ENCODE measurements around the gene RBM38. TPM values are rescaled to one million over a fixed set of nuclear protein-coding genes. Genes with fewer than 3 reads are reported as not detected.

RBM38 gene
- total and polyA plus RNA-seq, 9 of the 15 experiments (the other 6 are each of a cell fraction or from before 2014, with no cell fraction given) = 0.28 to 82.4 (median 33.2) TPM

- peak; percentile 93 for TF ChIP-seq TEAD4 (IDR thresholded peaks at IDR 0.05; ENCODE audit: low read length)
- TF ChIP-seq TEAD4 (CRISPR knock-in tag; IDR thresholded peaks at IDR 0.05; ENCODE audit: borderline replicate concordance) = no peak
- no peak for TF ChIP-seq PREB (CRISPR knock-in tag; IDR thresholded peaks at IDR 0.05)
- TF ChIP-seq HMG20A (CRISPR knock-in tag; conservative IDR thresholded peaks at IDR 0.05) = no peak
- TF ChIP-seq ZNF511 (CRISPR knock-in tag; IDR thresholded peaks at IDR 0.05) = peak; percentile 63; the same call in 1 of the 2 replicates
- TF ChIP-seq CBX8 (IDR thresholded peaks at IDR 0.05; ENCODE audit: borderline replicate concordance, extremely low read depth, low read depth, low read length, poor library complexity, severe bottlenecking) = no peak
- TF ChIP-seq ZNF778 (CRISPR knock-in tag; IDR thresholded peaks at IDR 0.05) = no peak
- TF ChIP-seq CAMTA2 (CRISPR knock-in tag; conservative IDR thresholded peaks at IDR 0.05) = no peak
- TF ChIP-seq ZBTB49 (CRISPR knock-in tag; IDR thresholded peaks at IDR 0.05; ENCODE audit: borderline replicate concordance) = 0 out of 2 replicates have a peak, but pooled peaks have one; percentile 24
- TF ChIP-seq PHF21A (IDR thresholded peaks at IDR 0.05; ENCODE audit: borderline replicate concordance, low read depth) = no peak
- no peak for TF ChIP-seq HNRNPL (IDR thresholded peaks at IDR 0.05; ENCODE audit: low read depth, low read length)
- no peak for TF ChIP-seq KHSRP (IDR thresholded peaks at IDR 0.05)
- no peak for TF ChIP-seq MYBL2 (IDR thresholded peaks at IDR 0.05; ENCODE audit: low read depth)
- TF ChIP-seq MYBL2 (CRISPR knock-in tag; IDR thresholded peaks at IDR 0.05; ENCODE audit: borderline replicate concordance) = no peak
- TF ChIP-seq C11orf30 (IDR thresholded peaks at IDR 0.05; ENCODE audit: low read depth) = no peak
- peak; percentile 82 for TF ChIP-seq CBFA2T2 (conservative IDR thresholded peaks at IDR 0.05)
- TF ChIP-seq E4F1 (CRISPR knock-in tag; IDR thresholded peaks at IDR 0.05; ENCODE audit: borderline replicate concordance) = no peak
- 0 out of 2 replicates have a peak, but pooled peaks have one; percentile 52 for TF ChIP-seq NR1H2 (CRISPR knock-in tag; IDR thresholded peaks at IDR 0.05)
- TF ChIP-seq ZNF224 (CRISPR knock-in tag; IDR thresholded peaks at IDR 0.05) = no peak
- peak; percentile 15; the same call in 1 of the 2 replicates for TF ChIP-seq PHF8 (IDR thresholded peaks at IDR 0.05; ENCODE audit: borderline replicate concordance, low read length)
- no peak for TF ChIP-seq SRSF9 (IDR thresholded peaks at IDR 0.05; ENCODE audit: borderline replicate concordance, low read depth, low read length)
- no peak for TF ChIP-seq POLR2H (tag; IDR thresholded peaks at IDR 0.05; ENCODE audit: low read depth)
Observed at GRCh38 chr20:57451795-57452661, 60.8 kb downstream of the RBM38 start (continued).
